ENCODE data around the gene MCF2L.
"Not testable (repeated sequence)": the region's sequence is repeated elsewhere in the genome, so short reads cannot be mapped to it uniquely, and the experiment has no call there.

MCF2L gene

DNA sequence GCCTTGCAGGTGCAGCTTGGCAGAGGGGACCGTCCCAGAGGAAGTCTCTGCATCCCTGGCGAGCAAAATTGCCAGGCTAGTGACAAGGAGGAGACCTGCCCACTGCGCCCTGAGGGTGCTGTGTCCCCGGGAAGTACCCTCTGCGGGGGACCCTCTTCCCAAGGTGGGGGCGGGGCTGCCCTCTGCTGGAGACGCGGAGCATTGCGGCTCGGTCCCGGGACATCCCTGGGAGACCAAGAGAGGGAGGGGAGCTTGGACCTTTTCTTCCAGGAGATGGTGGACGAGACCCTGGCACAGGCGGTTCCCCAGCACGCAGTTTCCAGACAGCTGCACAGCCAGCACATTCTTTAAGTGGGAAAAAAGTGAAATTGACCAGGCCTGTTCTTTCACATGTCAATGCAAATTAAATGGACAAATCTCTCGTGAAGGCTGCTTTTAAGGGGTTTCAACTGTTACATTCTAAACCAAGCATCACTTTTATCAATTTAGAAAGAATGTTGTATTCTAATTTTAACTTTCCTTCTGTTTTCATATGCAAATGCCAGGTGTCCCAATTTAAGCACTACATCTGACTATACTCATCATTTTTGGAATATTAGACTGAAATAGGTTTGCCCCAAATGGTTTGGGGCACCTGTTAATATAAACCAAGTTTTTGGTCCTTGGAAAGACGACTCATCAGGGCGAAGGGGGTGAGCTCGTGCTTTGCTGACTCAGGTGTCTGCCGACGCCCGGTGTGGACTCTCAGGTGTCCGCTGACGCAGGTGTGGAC, 60.7 kb downstream of the MCF2L start:
- Histone ChIP-seq H3K27me3 (ENCODE audit: control insufficient read depth, insufficient read depth, low read length) (no peaks in the 10 kb centered on the region), H3K4me2 (ENCODE audit: low read length) (no peak overlapping the region), H3K79me2 (no peaks in the 10 kb centered on the region), H3K4me1 (no peaks in the 10 kb centered on the region), H2AFZ (no peak overlapping the region), H3K4me3 (ENCODE audit: low read depth, low read length) (no peak overlapping the region), H3K27ac (no peak overlapping the region), H3K9ac (no peak overlapping the region), H3K9me3 (ENCODE audit: control insufficient read depth, low read length) (no peaks in the 10 kb centered on the region), H3K36me3 (ENCODE audit: control insufficient read depth, insufficient read depth, low read length) (no peaks in the 10 kb centered on the region)
- TF ChIP-seq, protein P1, sequence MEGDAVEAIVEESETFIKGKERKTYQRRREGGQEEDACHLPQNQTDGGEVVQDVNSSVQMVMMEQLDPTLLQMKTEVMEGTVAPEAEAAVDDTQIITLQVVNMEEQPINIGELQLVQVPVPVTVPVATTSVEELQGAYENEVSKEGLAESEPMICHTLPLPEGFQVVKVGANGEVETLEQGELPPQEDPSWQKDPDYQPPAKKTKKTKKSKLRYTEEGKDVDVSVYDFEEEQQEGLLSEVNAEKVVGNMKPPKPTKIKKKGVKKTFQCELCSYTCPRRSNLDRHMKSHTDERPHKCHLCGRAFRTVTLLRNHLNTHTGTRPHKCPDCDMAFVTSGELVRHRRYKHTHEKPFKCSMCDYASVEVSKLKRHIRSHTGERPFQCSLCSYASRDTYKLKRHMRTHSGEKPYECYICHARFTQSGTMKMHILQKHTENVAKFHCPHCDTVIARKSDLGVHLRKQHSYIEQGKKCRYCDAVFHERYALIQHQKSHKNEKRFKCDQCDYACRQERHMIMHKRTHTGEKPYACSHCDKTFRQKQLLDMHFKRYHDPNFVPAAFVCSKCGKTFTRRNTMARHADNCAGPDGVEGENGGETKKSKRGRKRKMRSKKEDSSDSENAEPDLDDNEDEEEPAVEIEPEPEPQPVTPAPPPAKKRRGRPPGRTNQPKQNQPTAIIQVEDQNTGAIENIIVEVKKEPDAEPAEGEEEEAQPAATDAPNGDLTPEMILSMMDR (IDR thresholded peaks at IDR 0.05): peak; percentile 63

DNA sequence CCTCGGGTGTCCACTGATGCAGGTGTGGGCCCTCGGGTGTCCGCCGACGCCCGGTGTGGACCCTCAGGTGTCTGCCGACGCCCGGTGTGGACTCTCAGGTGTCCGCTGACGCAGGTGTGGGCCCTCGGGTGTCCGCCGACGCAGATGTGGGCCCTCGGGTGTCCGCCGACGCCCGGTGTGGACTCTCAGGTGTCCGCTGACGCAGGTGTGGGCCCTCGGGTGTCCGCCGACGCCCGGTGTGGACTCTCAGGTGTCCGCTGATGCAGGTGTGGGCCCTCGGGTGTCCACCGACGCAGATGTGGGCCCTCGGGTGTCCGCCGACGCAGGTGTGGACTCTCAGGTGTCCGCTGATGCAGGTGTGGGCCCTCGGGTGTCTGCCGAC, 61.2 kb downstream of the MCF2L start:
- not testable (repeated sequence) for H3K27me3 ChIP-seq (ENCODE audit: control insufficient read depth, insufficient read depth, low read length); H3K9ac ChIP-seq; H3K27ac ChIP-seq; H3K4me2 ChIP-seq (ENCODE audit: low read length); H3K4me3 ChIP-seq (ENCODE audit: low read depth, low read length); H3K36me3 ChIP-seq (ENCODE audit: control insufficient read depth, insufficient read depth, low read length); H3K9me3 ChIP-seq (ENCODE audit: control insufficient read depth, low read length); H2AFZ ChIP-seq; H3K4me1 ChIP-seq; H3K79me2 ChIP-seq

DNA sequence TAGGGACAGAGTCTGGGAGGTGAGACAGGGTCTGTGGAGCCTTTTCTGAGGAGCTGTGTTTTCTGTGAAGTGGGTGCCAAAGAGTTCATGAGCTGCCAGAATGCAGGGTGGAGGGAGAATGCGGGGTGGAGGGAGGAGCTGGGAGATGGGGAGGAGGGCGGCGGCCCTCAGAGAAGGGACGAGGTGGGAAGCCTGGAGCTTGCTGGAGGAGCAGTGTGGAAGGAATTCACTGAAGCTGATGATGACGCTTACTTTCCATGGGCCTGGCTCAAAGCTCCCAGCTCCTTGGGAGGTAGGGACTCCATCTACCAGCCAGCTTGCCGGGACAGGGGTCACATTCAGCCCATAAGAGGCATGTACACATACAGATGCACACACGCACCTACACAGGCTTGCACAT, 62.5 kb downstream of the MCF2L start:
- TF ChIP-seq, protein P1 (IDR thresholded peaks at IDR 0.05): no peak
- Histone ChIP-seq H3K4me3 (ENCODE audit: low read depth, low read length) (no peak overlapping the region), H3K4me2 (ENCODE audit: low read length) (no peak overlapping the region), H3K27ac (no peak overlapping the region), H3K27me3 (ENCODE audit: control insufficient read depth, insufficient read depth, low read length) (no peaks in the 10 kb centered on the region), H3K9me3 (ENCODE audit: control insufficient read depth, low read length) (no peaks in the 10 kb centered on the region), H3K9ac (no peak overlapping the region), H3K79me2 (no peaks in the 10 kb centered on the region), H2AFZ (no peak overlapping the region), H3K36me3 (ENCODE audit: control insufficient read depth, insufficient read depth, low read length) (no peaks in the 10 kb centered on the region), H3K4me1 (no peaks in the 10 kb centered on the region)

DNA sequence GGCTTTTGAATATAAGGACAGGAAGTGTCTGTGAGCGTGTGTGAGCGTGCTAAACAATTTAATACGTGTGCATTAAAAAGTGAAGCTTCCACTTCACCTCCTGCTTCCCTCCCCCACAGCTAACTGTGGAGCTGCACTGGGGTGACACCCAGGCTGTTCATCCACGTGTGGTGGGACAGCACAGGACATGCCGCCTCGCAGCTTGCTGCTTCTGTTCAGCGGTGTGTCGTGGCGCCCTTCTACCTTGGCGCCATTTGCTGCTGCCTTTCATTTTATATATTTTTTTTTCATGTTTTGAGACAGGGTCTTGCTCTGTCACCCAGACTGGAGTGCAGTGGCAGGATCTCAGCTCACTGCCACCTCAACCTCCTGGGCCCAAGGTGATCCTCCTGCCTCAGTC, 63.3 kb downstream of the MCF2L start:
- H3K27me3 ChIP-seq (ENCODE audit: control insufficient read depth, insufficient read depth, low read length): no peaks in the 10 kb centered on the region
- no peak overlapping the region for H3K27ac ChIP-seq
- H3K4me3 ChIP-seq (ENCODE audit: low read depth, low read length): no peak overlapping the region
- H3K36me3 ChIP-seq (ENCODE audit: control insufficient read depth, insufficient read depth, low read length): no peaks in the 10 kb centered on the region
- H2AFZ ChIP-seq: no peak overlapping the region
- H3K9ac ChIP-seq: no peak overlapping the region
- TF ChIP-seq, protein P1 (IDR thresholded peaks at IDR 0.05): no peak
- H3K4me2 ChIP-seq (ENCODE audit: low read length): no peak overlapping the region
- H3K9me3 ChIP-seq (ENCODE audit: control insufficient read depth, low read length): no peaks in the 10 kb centered on the region
- no peaks in the 10 kb centered on the region for H3K79me2 ChIP-seq
- no peaks in the 10 kb centered on the region for H3K4me1 ChIP-seq

DNA sequence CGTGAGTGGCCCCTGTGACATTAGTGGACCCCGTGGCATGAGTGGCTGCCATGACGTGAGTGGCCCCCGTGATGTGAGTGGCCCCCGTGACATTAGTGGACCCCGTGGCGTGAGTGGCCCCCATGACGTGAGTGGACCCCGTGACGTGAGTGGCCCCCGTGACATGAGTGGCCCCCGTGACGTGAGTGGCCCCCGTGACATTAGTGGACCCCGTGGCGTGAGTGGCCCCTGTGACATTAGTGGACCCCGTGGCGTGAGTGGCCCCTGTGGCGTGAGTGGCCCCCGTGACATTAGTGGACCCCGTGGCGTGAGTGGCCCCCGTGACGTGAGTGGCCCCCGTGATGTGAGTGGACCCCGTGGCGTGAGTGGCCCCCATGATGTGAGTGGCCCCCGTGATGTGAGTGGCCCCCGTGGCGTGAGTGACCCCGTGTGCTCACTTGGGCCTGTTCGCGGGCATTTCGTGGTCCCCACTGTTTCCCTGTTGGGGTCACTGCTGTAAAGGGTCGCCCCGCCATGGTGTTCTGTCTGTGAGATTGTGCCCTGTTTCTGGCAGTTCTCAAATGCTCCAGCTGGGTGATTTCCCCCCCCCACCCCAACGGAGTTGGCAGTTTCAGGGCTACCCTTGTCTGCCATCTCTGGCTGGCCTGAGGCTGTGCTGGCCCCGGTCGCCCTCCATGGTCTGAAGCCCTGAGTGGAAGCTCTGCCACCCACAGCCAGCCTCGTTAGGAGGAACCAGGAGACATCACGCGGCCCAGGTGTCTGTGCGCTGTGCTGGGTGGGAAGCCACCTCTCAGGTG, 64.2 kb downstream of the MCF2L start:
- TF ChIP-seq, protein P1 (IDR thresholded peaks at IDR 0.05): no peak
- Histone ChIP-seq H3K27ac (no peak overlapping the region), H3K9me3 (ENCODE audit: control insufficient read depth, low read length) (no peaks in the 10 kb centered on the region), H3K36me3 (ENCODE audit: control insufficient read depth, insufficient read depth, low read length) (no peaks in the 10 kb centered on the region), H2AFZ (no peak overlapping the region), H3K27me3 (ENCODE audit: control insufficient read depth, insufficient read depth, low read length) (no peaks in the 10 kb centered on the region), H3K9ac (no peak overlapping the region), H3K4me1 (no peaks in the 10 kb centered on the region), H3K4me3 (ENCODE audit: low read depth, low read length) (no peak overlapping the region), H3K4me2 (ENCODE audit: low read length) (no peak overlapping the region), H3K79me2 (no peaks in the 10 kb centered on the region)

Measured in parathyroid adenoma (tissue), 2 donors.